HG02943 (cell line): ENCODE measurements around the gene C17orf78.
A peak's percentile ranks its signal among the peaks of the same experiment; 100 is the strongest.
"Not testable (repeated sequence)": the region's sequence is repeated elsewhere in the genome, so short reads cannot be mapped to it uniquely, and the experiment has no call there.

ENCODE experiments used
- ATAC-seq: cut with Tn5 transposase; IDR thresholded peaks from one replicate; pipeline ENCODE4 v1.9.1; 2021; ENCODE audit warnings: mild to moderate bottlenecking, low read depth, moderate library complexity; ENCODE audit not compliant: unreplicated experiment

The C17orf78 gene

GRCh38 chr17:37385474-37385990, 9.7 kb downstream of the C17orf78 start:
- no peak for ATAC-seq

GRCh38 chr17:37386462-37386861, 10.7 kb downstream of the C17orf78 start:
- ATAC-seq = no peak

GRCh38 chr17:37388266-37388665, 12.5 kb downstream of the C17orf78 start:
- no peak for ATAC-seq

- no peak for ATAC-seq
Observed at GRCh38 chr17:37389160-37389559, 13.4 kb downstream of the C17orf78 start.

GRCh38 chr17:37391146-37391545, 15.4 kb downstream of the C17orf78 start:
- no peak for ATAC-seq

- no peak for ATAC-seq
Observed at GRCh38 chr17:37392024-37392590, 16.3 kb downstream of the C17orf78 start.

GRCh38 chr17:37393352-37393751, 17.6 kb downstream of the C17orf78 start:
- no peak for ATAC-seq

- ATAC-seq = no peak
Observed at GRCh38 chr17:37399265-37399803, 23.5 kb downstream of the C17orf78 start.

GRCh38 chr17:37400505-37400904, 24.7 kb downstream of the C17orf78 start:
- ATAC-seq = no peak

- ATAC-seq = not testable (repeated sequence)
Observed at GRCh38 chr17:37405522-37405921, 29.7 kb downstream of the C17orf78 start.

- peak; percentile 38 for ATAC-seq
Observed at GRCh38 chr17:37405955-37406634, 30.3 kb downstream of the C17orf78 start.

GRCh38 chr17:37406635-37407461, 31.1 kb downstream of the C17orf78 start, which contains the start of the genes ACACA and TADA2A:
Gene ACACA (minus strand): TSS chr17:37406836. CDS start chr17:37406299, 537 bp downstream.
Gene TADA2A (plus strand): TSS chr17:37406886. CDS start chr17:37411366, 4,480 bp downstream.
- peak; percentile 68 for ATAC-seq

- not testable (repeated sequence) for ATAC-seq
Observed at GRCh38 chr17:37408145-37408479, 32.3 kb downstream of the C17orf78 start.

GRCh38 chr17:37410357-37410756, 34.6 kb downstream of the C17orf78 start:
- no peak for ATAC-seq

GRCh38 chr17:37413875-37414519, 38.2 kb downstream of the C17orf78 start:
- ATAC-seq = no peak

GRCh38 chr17:37417852-37418251, 42.1 kb downstream of the C17orf78 start:
- ATAC-seq = no peak

- ATAC-seq = no peak
Observed at GRCh38 chr17:37422971-37423625, 47.3 kb downstream of the C17orf78 start.

- no peak for ATAC-seq
Observed at GRCh38 chr17:37425268-37425667, 49.5 kb downstream of the C17orf78 start.

GRCh38 chr17:37429039-37429438, 53.3 kb downstream of the C17orf78 start:
- no peak for ATAC-seq

- ATAC-seq = no peak
Observed at GRCh38 chr17:37429453-37429852, 53.7 kb downstream of the C17orf78 start.
